M059J (cell line): ENCODE data around the gene RNF169. TPM values are rescaled to one million over a fixed set of nuclear protein-coding genes. Genes with fewer than 3 reads are reported as not detected.
A peak's percentile ranks its signal among the peaks of the same experiment; 100 is the strongest.

Experiments used
- DNase-seq: peaks from one replicate; pipeline ENCODE4 v3.0.0-alpha.2; 2012; ENCODE audit warnings: low read depth
- total RNA-seq: library from RNA; depleted of rRNA; stranded (reverse); fragments of >200 nt; shearing (Covaris generic); gene quantifications from 2 replicates; pipeline ENCODE4 v1.2.3, GENCODE V29; 2014; rRNA removed

Gene RNF169
- 12.9 and 16.9 TPM in 2 replicates for total RNA-seq

DNA sequence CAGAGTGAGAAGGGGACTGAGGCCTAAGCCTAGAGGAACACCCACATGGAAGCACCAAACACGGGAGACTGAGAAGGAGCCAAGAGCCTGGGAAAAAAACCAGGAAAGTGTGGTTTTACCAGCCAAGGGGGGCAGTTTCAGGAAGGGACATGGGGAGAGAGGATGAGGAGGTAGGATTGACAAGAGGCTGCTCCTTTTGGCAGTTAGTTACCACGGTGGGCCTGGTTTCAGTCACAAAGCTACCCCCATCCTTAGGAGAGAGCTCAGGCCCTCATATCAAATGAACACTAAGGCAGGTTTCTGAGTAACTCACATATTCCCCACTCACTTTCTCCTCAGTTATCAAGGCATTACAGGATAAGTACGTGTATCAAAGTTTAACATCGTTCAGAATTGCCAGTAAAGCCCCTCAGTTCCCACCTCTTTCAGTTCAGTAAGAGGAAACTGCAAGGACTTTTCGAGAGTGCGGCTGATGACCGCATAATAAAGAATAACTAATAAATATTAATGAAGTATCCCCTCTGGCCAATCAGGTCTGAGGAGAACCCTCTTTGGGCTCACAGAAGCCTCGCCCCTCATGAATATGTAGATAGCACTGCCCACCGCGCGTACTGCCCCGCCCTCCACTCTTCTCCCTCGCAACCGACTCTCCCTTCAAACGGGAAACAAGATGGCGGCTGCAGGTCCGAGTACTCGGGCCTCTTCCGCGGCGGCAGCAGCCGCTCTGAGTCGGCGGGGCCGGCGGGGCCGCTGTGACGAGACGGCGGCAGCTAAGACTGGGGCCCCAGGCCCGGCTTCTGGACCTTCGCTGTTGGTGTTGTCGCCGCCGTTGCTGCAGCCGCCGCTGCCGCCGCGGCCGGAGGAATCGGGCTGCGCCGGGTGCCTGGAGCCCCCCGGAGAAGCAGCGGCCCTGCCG lies at the start of gene RNF169:
Gene RNF169 (plus strand): TSS at position 639 of the 916 bp plus-strand sequence. CDS start 32 bp downstream, at position 671.
- peak; percentile 96 for DNase-seq

GRCh38 chr11:74699615-74700396 lies 48.8 kb upstream of the RNF169 start:
- no peak for DNase-seq

DNA sequence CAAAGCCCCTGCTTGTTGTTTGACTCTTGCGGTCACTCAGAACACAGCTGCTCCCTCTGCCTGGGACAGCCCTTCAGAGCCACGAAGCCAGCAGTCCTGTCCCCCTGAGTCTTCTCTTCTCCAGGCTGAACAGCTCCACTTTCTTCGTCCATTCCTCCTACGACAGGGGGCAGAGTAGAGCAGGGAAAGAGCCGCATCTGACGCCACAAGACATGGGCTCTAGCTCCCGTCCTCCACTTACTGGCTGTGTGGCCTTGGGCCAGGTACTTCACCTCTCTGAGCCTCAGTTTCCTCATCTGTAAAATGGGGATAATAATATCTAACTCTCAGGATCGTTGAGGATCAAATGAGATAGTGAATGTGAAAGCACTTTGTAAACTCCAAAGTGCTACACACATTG lies 47.3 kb upstream of the RNF169 start:
- DNase-seq, result no peak

GRCh38 chr11:74702383-74703007 lies 46.2 kb upstream of the RNF169 start:
- DNase-seq, result peak; percentile 69

DNA sequence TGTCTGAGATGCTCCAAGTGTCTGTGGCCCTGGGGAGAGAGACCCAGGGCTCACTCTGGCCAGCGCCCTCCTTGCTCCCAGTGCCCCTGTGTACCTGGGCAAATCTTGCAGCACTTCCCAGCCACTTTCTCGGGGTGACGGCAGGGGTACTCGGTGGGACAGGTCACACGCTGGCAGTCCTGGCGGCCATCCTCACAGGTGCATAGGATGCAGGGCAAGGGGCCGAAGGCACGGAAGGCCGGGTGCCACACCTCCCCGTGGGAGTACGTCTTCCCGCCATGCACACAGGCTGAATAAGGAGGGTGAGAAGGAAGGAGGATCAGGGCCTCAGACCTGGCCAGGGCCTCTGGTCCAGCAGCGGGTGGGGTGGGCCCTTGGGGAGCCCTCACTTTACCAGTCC lies 45.4 kb upstream of the RNF169 start:
- no peak for DNase-seq

DNA sequence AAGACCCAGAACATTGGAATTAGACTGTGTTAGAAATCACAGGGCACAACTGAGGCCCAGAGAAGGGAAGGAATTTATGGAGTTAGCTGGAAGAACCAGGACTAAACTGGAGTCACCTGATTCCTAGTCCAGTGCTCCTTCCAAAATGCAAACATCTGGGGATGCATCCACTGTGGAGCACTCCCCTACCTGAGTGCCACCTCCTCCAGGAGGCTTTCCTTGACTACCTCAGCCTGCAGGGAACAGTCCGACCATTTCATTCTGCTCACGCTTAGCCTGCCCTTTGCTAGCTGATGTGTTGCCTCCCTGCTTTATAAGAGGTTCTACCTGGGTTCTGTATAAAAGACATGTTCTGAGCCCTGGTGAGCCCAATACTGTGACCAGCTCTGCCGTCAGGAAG lies 41.5 kb upstream of the RNF169 start:
- DNase-seq, result no peak

DNA sequence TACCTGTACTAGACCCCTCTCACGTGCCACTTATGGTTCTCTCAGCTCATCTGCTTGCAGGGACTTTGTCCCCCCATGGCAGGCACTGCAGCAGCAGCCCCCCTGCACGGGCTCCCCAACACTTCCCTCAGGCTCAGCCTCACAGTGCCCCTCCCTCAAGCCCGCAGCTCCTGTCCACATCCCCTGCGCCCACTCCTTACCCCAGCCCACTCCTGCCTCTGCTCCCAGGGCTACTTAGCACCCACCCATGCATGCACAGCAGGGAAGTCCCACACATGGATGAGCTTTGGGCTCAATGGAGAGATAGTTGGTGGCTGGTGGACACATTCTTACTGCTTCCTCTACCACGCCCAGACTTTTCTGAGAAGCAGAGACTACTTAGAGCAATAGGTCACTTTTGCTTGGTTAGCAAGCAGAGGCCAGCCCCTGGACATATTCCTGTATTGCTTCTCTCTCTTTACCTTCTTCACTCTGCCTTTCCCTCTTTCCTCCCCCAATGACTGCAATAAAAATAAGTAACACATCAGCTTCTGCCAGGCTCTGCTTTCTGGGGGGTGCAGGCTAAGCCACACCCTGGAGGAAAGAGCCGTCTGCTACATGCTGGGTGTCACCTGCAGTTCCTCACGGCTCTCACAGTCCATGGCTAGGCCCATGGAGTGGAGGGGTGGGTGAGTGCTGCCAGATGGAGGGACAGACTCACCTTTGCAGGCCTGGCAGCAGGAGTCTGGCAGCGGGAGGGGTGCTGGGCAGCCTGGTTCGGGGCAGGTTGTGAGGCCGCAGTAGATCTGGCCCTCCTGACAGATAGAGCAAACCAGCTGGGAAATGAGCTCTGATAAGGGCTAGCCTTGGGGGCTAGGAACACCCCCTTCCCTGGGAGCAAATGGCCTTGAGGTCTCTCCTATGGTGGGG lies 40.8 kb upstream of the RNF169 start:
- DNase-seq, result no peak

DNA sequence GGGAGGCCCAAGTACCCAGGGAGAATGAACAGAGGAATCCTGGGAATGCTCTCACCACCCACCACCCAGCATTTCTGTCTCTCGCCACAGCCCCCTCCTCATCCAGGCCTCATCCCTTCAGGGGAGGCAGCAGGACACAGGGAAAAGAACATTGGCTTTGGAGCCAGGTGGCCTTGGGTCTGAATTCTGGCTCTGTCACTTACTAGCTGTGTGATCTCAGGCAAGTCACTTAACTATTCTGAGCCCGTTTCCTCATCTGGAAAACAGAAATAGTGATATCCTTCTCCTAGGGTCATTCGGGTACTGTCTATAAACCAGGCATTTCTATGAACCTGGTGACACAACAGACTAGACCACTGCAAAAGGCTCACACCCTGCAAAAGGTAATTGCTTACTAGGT lies 39.5 kb upstream of the RNF169 start:
- DNase-seq, result no peak

GRCh38 chr11:74710281-74710938 lies 38.2 kb upstream of the RNF169 start:
- DNase-seq, result no peak

- no peak for DNase-seq
Observed at GRCh38 chr11:74713686-74714085, 35.0 kb upstream of the RNF169 start.

GRCh38 chr11:74714904-74715303 lies 33.7 kb upstream of the RNF169 start:
- DNase-seq, result no peak

DNA sequence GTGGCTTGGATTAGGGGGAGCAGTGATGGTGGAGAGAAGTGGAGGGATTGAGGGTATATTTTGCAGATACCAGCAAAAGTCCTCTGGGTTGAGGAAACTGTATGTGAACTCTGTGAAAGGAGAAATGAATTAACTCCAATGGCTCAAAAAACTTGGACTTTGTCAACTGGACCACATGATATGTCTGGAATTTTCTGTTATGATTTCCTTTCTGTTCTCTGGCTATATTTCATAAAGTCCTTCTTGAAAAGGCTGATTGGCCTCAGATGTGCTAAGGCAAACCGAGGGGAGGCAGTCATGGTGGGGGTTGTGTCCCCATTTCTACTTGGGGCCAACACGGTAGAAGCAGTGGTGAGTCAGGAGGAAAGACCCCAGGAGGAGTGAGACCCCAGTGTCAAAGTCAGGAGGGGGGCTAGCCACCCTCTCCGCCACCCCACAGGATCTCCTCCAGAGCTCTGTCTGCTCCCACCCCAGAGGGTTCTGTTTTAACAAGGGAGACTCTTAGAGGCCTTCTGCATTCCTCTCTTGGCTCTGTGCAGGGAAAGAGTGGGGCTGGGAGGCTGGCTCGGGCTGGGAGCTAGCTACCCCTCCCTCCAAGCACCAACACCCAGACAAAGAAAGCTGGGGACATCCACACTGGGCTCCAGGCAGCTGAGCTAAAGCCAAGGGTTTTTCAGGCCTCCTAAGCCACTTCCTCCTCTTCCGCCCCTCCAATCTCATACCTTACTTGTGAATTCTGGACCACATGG lies 31.3 kb upstream of the RNF169 start:
- DNase-seq, result no peak

DNA sequence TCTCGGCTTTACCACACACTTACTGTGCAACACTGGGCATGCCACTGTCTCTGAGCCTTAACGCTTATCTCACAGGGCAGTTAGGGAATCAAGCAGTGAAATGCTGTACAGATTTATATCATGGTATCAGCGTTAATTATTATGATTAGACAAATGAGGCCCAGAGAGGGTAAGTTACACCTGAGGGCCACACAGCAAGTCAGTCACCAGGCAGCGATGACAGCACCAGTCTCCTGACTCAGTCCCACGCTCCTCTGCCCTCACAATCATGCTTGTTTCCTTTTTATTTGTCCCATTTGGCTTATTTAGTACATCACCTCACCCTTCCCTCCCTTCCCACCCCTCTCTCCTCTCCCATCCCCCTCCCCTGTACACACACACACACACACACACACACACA lies 29.6 kb upstream of the RNF169 start:
- no peak for DNase-seq

DNA sequence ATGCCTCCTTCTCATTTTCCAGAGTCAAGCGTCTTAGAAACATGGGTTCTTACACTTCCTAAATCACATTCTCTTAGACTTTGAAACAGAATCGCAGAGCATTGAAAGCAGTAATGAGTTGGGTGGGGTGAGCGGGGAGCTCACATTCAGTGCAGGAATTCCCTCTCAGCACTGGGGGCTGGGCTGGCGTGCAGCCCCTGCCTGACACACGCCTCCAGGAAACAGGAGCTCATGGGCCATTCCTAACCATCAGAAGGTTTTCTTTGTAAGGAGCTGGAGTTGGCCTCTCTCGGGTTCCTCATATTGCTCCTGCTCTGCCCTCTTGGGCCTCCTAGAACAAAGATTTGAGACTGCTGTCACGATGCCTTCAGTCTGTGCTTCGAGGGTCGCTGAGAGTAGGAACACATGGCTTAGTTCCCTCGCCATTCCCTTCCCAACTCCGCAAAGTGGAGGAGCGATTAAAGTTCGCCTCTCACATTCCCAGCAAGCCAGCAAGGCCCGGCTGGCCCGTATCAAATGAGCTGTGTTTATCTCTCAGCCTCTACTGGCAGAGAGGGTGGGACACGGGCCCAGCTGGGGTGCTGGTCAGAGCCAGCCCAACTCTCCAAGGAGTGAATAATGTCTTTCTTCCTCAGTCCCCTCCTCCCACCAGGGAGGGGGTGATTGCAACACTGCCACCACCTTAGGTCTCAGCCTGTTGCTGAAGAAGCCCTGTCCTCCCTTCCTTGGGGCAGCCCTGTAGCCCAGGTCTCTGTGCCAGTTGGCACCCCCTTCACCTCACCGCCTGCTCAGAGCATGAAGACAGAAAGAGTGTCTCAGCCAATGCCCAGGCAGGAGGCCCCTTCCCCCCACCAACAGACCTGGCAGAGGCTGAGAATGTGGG lies 27.8 kb upstream of the RNF169 start:
- no peak for DNase-seq

- DNase-seq, result no peak
Observed at GRCh38 chr11:74721479-74721835, 27.2 kb upstream of the RNF169 start.

- no peak for DNase-seq
Observed at GRCh38 chr11:74723511-74723910, 25.1 kb upstream of the RNF169 start.

DNA sequence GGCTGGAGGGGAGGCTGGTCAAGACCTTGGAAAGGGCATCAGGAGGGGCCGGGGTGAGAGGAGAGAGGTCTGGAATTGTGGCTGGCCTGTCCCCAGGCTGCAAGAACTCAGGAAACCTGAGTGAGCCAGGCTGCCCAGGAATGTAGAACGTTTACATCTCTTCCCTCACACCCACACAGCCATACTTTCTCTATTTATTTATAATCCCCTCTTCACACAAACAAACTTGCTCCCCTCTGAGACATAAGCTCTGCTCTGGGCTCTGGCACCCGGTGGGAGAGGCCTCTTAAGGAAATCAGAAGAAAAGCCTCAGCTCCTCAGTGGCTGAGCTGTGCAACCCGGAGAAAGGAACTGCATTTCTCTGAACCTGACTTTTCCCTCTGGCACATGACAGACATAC lies 22.9 kb upstream of the RNF169 start:
- DNase-seq, result no peak

GRCh38 chr11:74726547-74727182 lies 22.0 kb upstream of the RNF169 start:
- peak; percentile 59 for DNase-seq

GRCh38 chr11:74729397-74729796 lies 19.3 kb upstream of the RNF169 start:
- no peak for DNase-seq
